Dermis blood vessel endothelial cell (primary cell): ENCODE results near the gene APOE. TPM values are rescaled to one million over a fixed set of nuclear protein-coding genes. Genes with fewer than 3 reads are reported as not detected.

Experiments used
- DNase-seq: peaks from one replicate; pipeline ENCODE4 v3.0.0; 2010
- total RNA-seq: library from RNA; depleted of rRNA; stranded (reverse); fragments of >200 nt; gene quantifications from 2 replicates; pipeline ENCODE4 v1.2.3, GENCODE V29; 2014

The APOE gene
- total RNA-seq, 1 donor from 2014 or later: 7.8 TPM

- peak; percentile 98 for DNase-seq
These were observed 49.3 kb downstream of the APOE start, which contains the start of gene CLPTM1 for GRCh38 chr19:44954649-44955504. Gene CLPTM1, plus strand, starts transcription at chr19:44955380. Its CDS starts 16 bp downstream, at chr19:44955396.

- DNase-seq: peak; percentile 26
These were observed 50.2 kb downstream of the APOE start for GRCh38 chr19:44955505-44956439.

- DNase-seq: no peak
These were observed 51.9 kb downstream of the APOE start for GRCh38 chr19:44957526-44957925.

GRCh38 chr19:44958090-44958489 is 52.5 kb downstream of the APOE start:
- no peak for DNase-seq

Other genes starting within 250 kb of the APOE start
- 0.47 and 0.85 TPM in 2 replicates for gene CEACAM19, start 234.3 kb upstream of the APOE start, total RNA-seq
- 0.17 TPM in 1 of 2 replicates, not detected in the other for gene CEACAM16, start 206.6 kb upstream of the APOE start, total RNA-seq
- gene BCL3, start 157.1 kb upstream of the APOE start, total RNA-seq: 3.2 and 6.3 TPM in 2 replicates
- gene CBLC, start 127.9 kb upstream of the APOE start, total RNA-seq: not detected in 2 replicates
- 56.5 and 62.3 TPM in 2 replicates for gene BCAM, start 96.7 kb upstream of the APOE start, total RNA-seq
- gene NECTIN2, start 59.5 kb upstream of the APOE start, total RNA-seq: 154 and 187 TPM in 2 replicates
- 50.0 and 81.6 TPM in 2 replicates for gene TOMM40, start 14.5 kb upstream of the APOE start, total RNA-seq
- gene APOC1, start 8.8 kb downstream of the APOE start, total RNA-seq: 1.7 and 1.9 TPM in 2 replicates
- gene APOC4, start 36.4 kb downstream of the APOE start, total RNA-seq: not detected in 2 replicates
- not detected in 2 replicates for gene APOC2, start 40.3 kb downstream of the APOE start, total RNA-seq
- 28.9 and 65.8 TPM in 2 replicates for gene CLPTM1, start 49.6 kb downstream of the APOE start, total RNA-seq
- gene RELB, start 95.7 kb downstream of the APOE start, total RNA-seq: 16.8 and 18.4 TPM in 2 replicates
- gene CLASRP, start 133.2 kb downstream of the APOE start, total RNA-seq: 13.8 and 16.0 TPM in 2 replicates
- gene ZNF296, start 170.7 kb downstream of the APOE start, total RNA-seq: 0.17 and 0.51 TPM in 2 replicates
- gene GEMIN7, start 173.5 kb downstream of the APOE start, total RNA-seq: 25.5 and 33.2 TPM in 2 replicates
- gene PPP1R37, start 187.4 kb downstream of the APOE start, total RNA-seq: 31.1 and 39.7 TPM in 2 replicates